Fibroblast of skin of scalp (primary cell): ENCODE data around the gene ZMYM3.

Experiments
- DNase-seq: peaks from one replicate; pipeline ENCODE4 v3.0.0-alpha.2; 2013

The ZMYM3 gene

GRCh38 chrX:71210816-71211215, 43.1 kb downstream of the ZMYM3 start:
- DNase-seq, result peak; percentile 48

GRCh38 chrX:71199252-71200008, 54.5 kb downstream of the ZMYM3 start:
- DNase-seq, result no peak

- no peak for DNase-seq
Measured at GRCh38 chrX:71198066-71198465, 55.9 kb downstream of the ZMYM3 start.

GRCh38 chrX:71195964-71196649, 57.8 kb downstream of the ZMYM3 start:
- DNase-seq, result no peak

GRCh38 chrX:71191248-71191647, 62.7 kb downstream of the ZMYM3 start:
- no peak for DNase-seq
